ENCODE results near the gene SLC8A1. TPM values are rescaled to one million over a fixed set of nuclear protein-coding genes. Genes with fewer than 3 reads are reported as not detected.

SLC8A1 gene
- total RNA-seq, 1 experiment from 2014 or later = 1.6 TPM

GRCh38 chr2:40394031-40394430 lies 57.9 kb downstream of the SLC8A1 start:
- TF ChIP-seq, protein P1, sequence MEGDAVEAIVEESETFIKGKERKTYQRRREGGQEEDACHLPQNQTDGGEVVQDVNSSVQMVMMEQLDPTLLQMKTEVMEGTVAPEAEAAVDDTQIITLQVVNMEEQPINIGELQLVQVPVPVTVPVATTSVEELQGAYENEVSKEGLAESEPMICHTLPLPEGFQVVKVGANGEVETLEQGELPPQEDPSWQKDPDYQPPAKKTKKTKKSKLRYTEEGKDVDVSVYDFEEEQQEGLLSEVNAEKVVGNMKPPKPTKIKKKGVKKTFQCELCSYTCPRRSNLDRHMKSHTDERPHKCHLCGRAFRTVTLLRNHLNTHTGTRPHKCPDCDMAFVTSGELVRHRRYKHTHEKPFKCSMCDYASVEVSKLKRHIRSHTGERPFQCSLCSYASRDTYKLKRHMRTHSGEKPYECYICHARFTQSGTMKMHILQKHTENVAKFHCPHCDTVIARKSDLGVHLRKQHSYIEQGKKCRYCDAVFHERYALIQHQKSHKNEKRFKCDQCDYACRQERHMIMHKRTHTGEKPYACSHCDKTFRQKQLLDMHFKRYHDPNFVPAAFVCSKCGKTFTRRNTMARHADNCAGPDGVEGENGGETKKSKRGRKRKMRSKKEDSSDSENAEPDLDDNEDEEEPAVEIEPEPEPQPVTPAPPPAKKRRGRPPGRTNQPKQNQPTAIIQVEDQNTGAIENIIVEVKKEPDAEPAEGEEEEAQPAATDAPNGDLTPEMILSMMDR (IDR thresholded peaks at IDR 0.05; ENCODE audit: unreplicated experiment) = no peak
- H3K4me1 Mint-ChIP-seq (ENCODE audit: insufficient read depth, unreplicated experiment) = peaks cover 5% of the 10 kb centered on the region
- H3K4me3 Mint-ChIP-seq (ENCODE audit: unreplicated experiment) = no peak overlapping the region
- ChIA-PET POLR2A (no interaction called here), CTCF (interaction anchor here (0.6 kb wide), 1 partner anchor 511 kb away, joined by 3 read pairs; no protein-coding TSS in a partner anchor)
- intact Hi-C loops (cut with micrococcal nuclease) = no loop called here
- H3K36me3 Mint-ChIP-seq (ENCODE audit: insufficient read depth, unreplicated experiment) = no peaks in the 10 kb centered on the region
- no TSS peak for BruUV-seq (replicated peaks)
- H3K27ac Mint-ChIP-seq (ENCODE audit: low read depth, unreplicated experiment) = no peak overlapping the region
- DNase-seq (ENCODE audit: unreplicated experiment) = no peak
- no peaks in the 10 kb centered on the region for H3K9me3 Mint-ChIP-seq (ENCODE audit: unreplicated experiment)
- H3K27me3 Mint-ChIP-seq (ENCODE audit: insufficient read depth, unreplicated experiment) = no peaks in the 10 kb centered on the region

GRCh38 chr2:40388161-40388560 lies 63.7 kb downstream of the SLC8A1 start:
- peaks cover 6% of the 10 kb centered on the region for H3K4me1 Mint-ChIP-seq (ENCODE audit: insufficient read depth, unreplicated experiment)
- H3K27me3 Mint-ChIP-seq (ENCODE audit: insufficient read depth, unreplicated experiment) = no peaks in the 10 kb centered on the region
- POLR2A ChIA-PET = no interaction called here
- no peaks in the 10 kb centered on the region for H3K36me3 Mint-ChIP-seq (ENCODE audit: insufficient read depth, unreplicated experiment)
- no peaks in the 10 kb centered on the region for H3K9me3 Mint-ChIP-seq (ENCODE audit: unreplicated experiment)
- H3K27ac Mint-ChIP-seq (ENCODE audit: low read depth, unreplicated experiment) = no peak overlapping the region
- H3K4me3 Mint-ChIP-seq (ENCODE audit: unreplicated experiment) = no peak overlapping the region
- BruUV-seq (replicated peaks) = no TSS peak
- TF ChIP-seq, protein P1 (IDR thresholded peaks at IDR 0.05; ENCODE audit: unreplicated experiment) = no peak
- intact Hi-C loops (cut with micrococcal nuclease) = no loop called here
- no peak for DNase-seq (ENCODE audit: unreplicated experiment)
- CTCF ChIA-PET = no interaction called here

- H3K9me3 Mint-ChIP-seq (ENCODE audit: unreplicated experiment) = peaks cover 9% of the 10 kb centered on the region
- ChIA-PET CTCF (interaction anchor here (0.6 kb wide), 2 partner anchors 64 to 230 kb away, joined by 3 read pairs; no protein-coding TSS in a partner anchor), POLR2A (no interaction called here)
- no peak overlapping the region for H3K27ac Mint-ChIP-seq (ENCODE audit: low read depth, unreplicated experiment)
- TF ChIP-seq, protein P1 (IDR thresholded peaks at IDR 0.05; ENCODE audit: unreplicated experiment) = no peak
- no peaks in the 10 kb centered on the region for H3K27me3 Mint-ChIP-seq (ENCODE audit: insufficient read depth, unreplicated experiment)
- H3K4me1 Mint-ChIP-seq (ENCODE audit: insufficient read depth, unreplicated experiment) = peaks cover 6% of the 10 kb centered on the region
- BruUV-seq (replicated peaks) = no TSS peak
- H3K4me3 Mint-ChIP-seq (ENCODE audit: unreplicated experiment) = no peak overlapping the region
- no peaks in the 10 kb centered on the region for H3K36me3 Mint-ChIP-seq (ENCODE audit: insufficient read depth, unreplicated experiment)
- intact Hi-C loops (cut with micrococcal nuclease) = no loop called here
- DNase-seq (ENCODE audit: unreplicated experiment) = no peak
These were observed 65.7 kb downstream of the SLC8A1 start for GRCh38 chr2:40386177-40386576.

GRCh38 chr2:40384714-40385113 lies 67.2 kb downstream of the SLC8A1 start:
- POLR2A ChIA-PET = interaction anchor here (0.7 kb wide), 1 partner anchor 1095 kb away, joined by 4 read pairs; no protein-coding TSS in a partner anchor
- DNase-seq (ENCODE audit: unreplicated experiment) = peak; percentile 83
- CTCF ChIA-PET = no interaction called here

More at GRCh38 chr2:40384714-40385113, 67.2 kb downstream of the SLC8A1 start:
- TF ChIP-seq, protein P1 (IDR thresholded peaks at IDR 0.05; ENCODE audit: unreplicated experiment) = no peak
- Mint-ChIP-seq H3K9me3 (ENCODE audit: unreplicated experiment) (peaks cover 12% of the 10 kb centered on the region), H3K27me3 (ENCODE audit: insufficient read depth, unreplicated experiment) (no peaks in the 10 kb centered on the region), H3K4me3 (ENCODE audit: unreplicated experiment) (no peak overlapping the region), H3K36me3 (ENCODE audit: insufficient read depth, unreplicated experiment) (no peaks in the 10 kb centered on the region), H3K27ac (ENCODE audit: low read depth, unreplicated experiment) (no peak overlapping the region), H3K4me1 (ENCODE audit: insufficient read depth, unreplicated experiment) (peaks cover 6% of the 10 kb centered on the region)
- intact Hi-C loops (cut with micrococcal nuclease) = no loop called here
- no TSS peak for BruUV-seq (replicated peaks)
